ENCODE results near the gene COPG2.

GRCh38 chr7:130673066-130673465 lies 4.5 kb upstream of the COPG2 start:
- TF ChIP-seq REST (IDR thresholded peaks at IDR 0.05; ENCODE audit: insufficient read depth in 1 of 2, low read depth in 2 of 2, low read length in 1 of 2) (no peak), CTCF (IDR thresholded peaks at IDR 0.05) (no peak), POLR2AphosphoS5 (IDR thresholded peaks at IDR 0.05; ENCODE audit: low read depth, low read length) (no peak)

All from Panc1 (cell line).